ENCODE measurements around the gene PFKP.

Gene PFKP

DNA sequence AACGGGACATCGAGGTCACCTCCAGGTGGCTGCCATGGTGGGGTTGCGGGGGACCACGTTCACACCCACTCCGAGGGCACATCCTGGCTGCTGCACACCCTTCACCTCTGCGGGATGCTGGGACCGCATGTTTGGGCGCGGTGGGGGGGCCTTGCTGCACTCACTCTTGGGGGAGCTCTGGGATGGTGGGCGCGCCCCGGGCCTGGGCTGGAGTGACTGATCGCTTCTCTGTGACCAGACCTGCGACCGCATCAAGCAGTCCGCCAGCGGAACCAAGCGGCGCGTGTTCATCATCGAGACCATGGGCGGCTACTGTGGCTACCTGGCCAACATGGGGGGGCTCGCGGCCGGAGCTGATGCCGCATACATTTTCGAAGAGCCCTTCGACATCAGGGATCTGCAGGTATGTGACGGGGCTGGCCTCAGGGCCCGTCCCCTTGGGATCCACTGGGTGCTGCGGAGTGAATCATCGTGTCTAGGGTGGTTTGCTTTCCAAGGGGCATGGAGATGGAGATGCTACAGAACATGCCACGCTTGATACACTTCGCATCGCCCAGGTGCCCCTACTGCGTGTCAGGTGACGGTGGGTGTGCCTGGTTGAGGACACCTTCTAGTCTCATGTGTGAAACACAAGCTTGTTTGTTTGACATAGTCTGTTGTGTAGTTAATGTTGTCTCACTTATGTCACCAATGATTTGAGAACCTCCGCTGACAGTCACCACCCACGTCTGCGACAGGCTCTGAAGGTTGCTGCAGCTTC is 62.4 kb downstream of the PFKP start:
- no peaks in the 10 kb centered on the region for H3K9me2 ChIP-seq (replicated peaks; ENCODE audit: insufficient read depth, low read length)
- no peaks in the 10 kb centered on the region for H3K4me1 ChIP-seq (ENCODE audit: low read length)
- no peaks in the 10 kb centered on the region for H3K79me2 ChIP-seq (ENCODE audit: low read length)
- H3K4me2 ChIP-seq (ENCODE audit: low read depth, low read length) = no peak overlapping the region
- no peak for DNase-seq
- H3K9ac ChIP-seq (ENCODE audit: low read length) = no peak overlapping the region
- no peak overlapping the region for H2AFZ ChIP-seq (ENCODE audit: low read length)
- H4K20me1 ChIP-seq (ENCODE audit: insufficient read depth, low read length) = no peaks in the 10 kb centered on the region
- no peaks in the 10 kb centered on the region for H3F3A ChIP-seq (ENCODE audit: insufficient read depth, low read length)
- H3K4me3 ChIP-seq (ENCODE audit: low read length) = no peak overlapping the region
- no peak overlapping the region for H3K27ac ChIP-seq (ENCODE audit: low read length)
- 0 out of 2 replicates have a peak, but pooled peaks cover under 1% of the 10 kb centered on the region for H3K36me3 ChIP-seq (replicated peaks; ENCODE audit: insufficient read depth, low read length)
- H3K27me3 ChIP-seq (replicated peaks; ENCODE audit: insufficient read depth, low read length) = no peaks in the 10 kb centered on the region
- no peaks in the 10 kb centered on the region for H3K9me3 ChIP-seq (replicated peaks; ENCODE audit: insufficient read depth, low read length)
- TF ChIP-seq EZH2phosphoT487 (IDR thresholded peaks at IDR 0.05; ENCODE audit: low read length) (no peak), EZH2 (optimal IDR thresholded peaks at IDR 0.05; ENCODE audit: low read depth, low read length) (no peak)
- TF ChIP-seq, protein P1, sequence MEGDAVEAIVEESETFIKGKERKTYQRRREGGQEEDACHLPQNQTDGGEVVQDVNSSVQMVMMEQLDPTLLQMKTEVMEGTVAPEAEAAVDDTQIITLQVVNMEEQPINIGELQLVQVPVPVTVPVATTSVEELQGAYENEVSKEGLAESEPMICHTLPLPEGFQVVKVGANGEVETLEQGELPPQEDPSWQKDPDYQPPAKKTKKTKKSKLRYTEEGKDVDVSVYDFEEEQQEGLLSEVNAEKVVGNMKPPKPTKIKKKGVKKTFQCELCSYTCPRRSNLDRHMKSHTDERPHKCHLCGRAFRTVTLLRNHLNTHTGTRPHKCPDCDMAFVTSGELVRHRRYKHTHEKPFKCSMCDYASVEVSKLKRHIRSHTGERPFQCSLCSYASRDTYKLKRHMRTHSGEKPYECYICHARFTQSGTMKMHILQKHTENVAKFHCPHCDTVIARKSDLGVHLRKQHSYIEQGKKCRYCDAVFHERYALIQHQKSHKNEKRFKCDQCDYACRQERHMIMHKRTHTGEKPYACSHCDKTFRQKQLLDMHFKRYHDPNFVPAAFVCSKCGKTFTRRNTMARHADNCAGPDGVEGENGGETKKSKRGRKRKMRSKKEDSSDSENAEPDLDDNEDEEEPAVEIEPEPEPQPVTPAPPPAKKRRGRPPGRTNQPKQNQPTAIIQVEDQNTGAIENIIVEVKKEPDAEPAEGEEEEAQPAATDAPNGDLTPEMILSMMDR (IDR thresholded peaks at IDR 0.05; ENCODE audit: low read length) = no peak

- no peaks in the 10 kb centered on the region for H4K20me1 ChIP-seq (ENCODE audit: insufficient read depth, low read length)
Observed at GRCh38 chr10:3131098-3131497, 63.8 kb downstream of the PFKP start.

DNA sequence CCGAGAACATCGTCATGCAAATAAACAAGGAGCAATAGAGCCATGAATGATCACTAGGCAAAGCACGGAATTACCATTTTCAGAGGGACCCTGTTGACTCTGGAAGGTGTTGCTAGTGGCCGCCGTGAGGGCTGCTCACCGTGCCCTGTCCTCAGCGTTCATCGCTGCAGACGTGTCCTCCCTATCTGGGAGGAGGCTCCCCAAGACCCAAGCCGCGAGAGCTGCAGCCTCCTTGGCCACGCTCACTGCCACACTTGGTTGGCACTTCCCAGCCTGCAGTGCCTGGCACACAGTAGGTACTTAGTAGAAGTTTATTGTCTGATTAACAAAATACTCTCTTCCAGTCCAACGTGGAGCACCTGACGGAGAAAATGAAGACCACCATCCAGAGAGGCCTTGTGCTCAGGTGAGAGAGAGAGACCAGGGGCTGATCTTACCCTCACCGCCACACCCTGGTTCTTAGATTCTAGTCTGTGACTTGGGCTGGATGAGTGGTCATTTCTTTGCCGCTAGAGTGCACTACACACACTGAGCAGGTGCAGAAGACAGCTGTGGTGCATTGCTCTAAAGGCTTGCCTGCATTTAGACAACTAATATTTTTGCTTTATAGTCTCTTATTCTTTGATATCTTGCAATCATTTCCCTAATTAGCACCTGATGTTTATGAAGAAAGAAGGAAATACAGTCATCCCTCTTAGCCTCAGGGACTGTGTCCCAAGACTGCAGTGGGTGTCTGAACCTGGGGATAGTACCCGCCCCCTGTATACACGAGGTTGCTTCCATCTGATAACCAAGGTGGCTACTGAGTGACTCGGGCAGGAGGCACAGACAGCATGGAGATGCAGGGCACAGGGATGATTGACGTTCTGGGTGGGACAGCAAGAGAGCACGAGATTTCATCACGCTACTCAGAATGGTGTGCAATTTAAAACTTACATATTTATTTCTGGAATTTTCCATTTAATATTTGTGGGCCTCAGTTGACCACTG is 65.0 kb downstream of the PFKP start:
- TF ChIP-seq, protein P1 (IDR thresholded peaks at IDR 0.05; ENCODE audit: low read length) = no peak
- TF ChIP-seq EZH2 (optimal IDR thresholded peaks at IDR 0.05; ENCODE audit: low read depth, low read length) = no peak
- TF ChIP-seq EZH2phosphoT487 (IDR thresholded peaks at IDR 0.05; ENCODE audit: low read length) = no peak
- Histone ChIP-seq H3K27ac (ENCODE audit: low read length) (no peak overlapping the region), H4K20me1 (ENCODE audit: insufficient read depth, low read length) (no peaks in the 10 kb centered on the region)

More at GRCh38 chr10:3131098-3131497, 63.8 kb downstream of the PFKP start:
- H2AFZ ChIP-seq (ENCODE audit: low read length) = no peak overlapping the region
- H3K4me2 ChIP-seq (ENCODE audit: low read depth, low read length) = no peak overlapping the region
- H3K27me3 ChIP-seq (replicated peaks; ENCODE audit: insufficient read depth, low read length) = no peaks in the 10 kb centered on the region
- no peak overlapping the region for H3K9ac ChIP-seq (ENCODE audit: low read length)
- no peaks in the 10 kb centered on the region for H3K9me3 ChIP-seq (replicated peaks; ENCODE audit: insufficient read depth, low read length)
- H3K4me3 ChIP-seq (ENCODE audit: low read length) = no peak overlapping the region
- no peaks in the 10 kb centered on the region for H3F3A ChIP-seq (ENCODE audit: insufficient read depth, low read length)
- TF ChIP-seq, protein P1 (IDR thresholded peaks at IDR 0.05; ENCODE audit: low read length) = no peak
- TF ChIP-seq EZH2phosphoT487 (IDR thresholded peaks at IDR 0.05; ENCODE audit: low read length) (no peak), EZH2 (optimal IDR thresholded peaks at IDR 0.05; ENCODE audit: low read depth, low read length) (no peak)
- no peak for DNase-seq
- H3K9me2 ChIP-seq (replicated peaks; ENCODE audit: insufficient read depth, low read length) = no peaks in the 10 kb centered on the region
- H3K4me1 ChIP-seq (ENCODE audit: low read length) = no peaks in the 10 kb centered on the region
- no peaks in the 10 kb centered on the region for H3K79me2 ChIP-seq (ENCODE audit: low read length)
- H3K36me3 ChIP-seq (replicated peaks; ENCODE audit: insufficient read depth, low read length) = 0 out of 2 replicates have a peak, but pooled peaks cover 2% of the 10 kb centered on the region
- no peak overlapping the region for H3K27ac ChIP-seq (ENCODE audit: low read length)

More for the DNA sequence above, 65.0 kb downstream of the PFKP start:
- Histone ChIP-seq H3F3A (ENCODE audit: insufficient read depth, low read length) (no peaks in the 10 kb centered on the region), H3K4me2 (ENCODE audit: low read depth, low read length) (no peak overlapping the region), H3K4me1 (ENCODE audit: low read length) (no peaks in the 10 kb centered on the region), H3K79me2 (ENCODE audit: low read length) (no peaks in the 10 kb centered on the region), H3K27me3 (replicated peaks; ENCODE audit: insufficient read depth, low read length) (no peaks in the 10 kb centered on the region), H2AFZ (ENCODE audit: low read length) (no peak overlapping the region), H3K9me2 (replicated peaks; ENCODE audit: insufficient read depth, low read length) (no peaks in the 10 kb centered on the region), H3K9ac (ENCODE audit: low read length) (no peak overlapping the region), H3K4me3 (ENCODE audit: low read length) (no peak overlapping the region), H3K36me3 (replicated peaks; ENCODE audit: insufficient read depth, low read length) (peaks cover 2% of the 10 kb centered on the region; the same call in 1 of the 2 replicates), H3K9me3 (replicated peaks; ENCODE audit: insufficient read depth, low read length) (no peaks in the 10 kb centered on the region)
- no peak for DNase-seq

All from MM.1S (cell line).